ENCODE data around the gene RNF121.

RNF121 gene

GRCh38 chr11:71935338-71935925 lies 6.6 kb downstream of the RNF121 start:
- no peak for DNase-seq

GRCh38 chr11:71936825-71937224 lies 8.0 kb downstream of the RNF121 start:
- DNase-seq, result no peak

GRCh38 chr11:71937826-71938225 lies 9.0 kb downstream of the RNF121 start:
- no peak for DNase-seq

- peak; percentile 31 for DNase-seq
Observed at GRCh38 chr11:71940561-71941219, 11.8 kb downstream of the RNF121 start.

DNA sequence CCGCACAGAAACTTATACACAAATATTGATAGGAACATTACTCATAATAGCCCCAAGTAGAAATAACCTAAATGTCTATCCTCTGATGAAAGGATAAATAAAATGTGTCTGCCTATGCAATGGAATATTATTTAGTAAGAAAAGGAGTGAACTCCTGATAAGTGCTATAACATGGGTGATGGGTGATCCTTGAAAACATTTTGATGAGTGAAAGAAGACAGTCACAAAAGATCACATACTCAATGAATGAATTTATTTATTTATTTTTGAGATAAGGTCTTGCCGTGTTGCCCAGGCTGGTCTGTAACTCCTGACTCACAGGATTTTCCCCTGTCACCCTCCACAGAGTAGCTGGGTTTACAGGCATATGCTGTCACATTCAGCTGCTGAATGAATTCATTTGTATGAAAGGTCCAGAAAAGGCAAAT lies 17.3 kb downstream of the RNF121 start:
- no peak for DNase-seq

- no peak for DNase-seq
Observed at GRCh38 chr11:71947498-71947897, 18.7 kb downstream of the RNF121 start.

DNA sequence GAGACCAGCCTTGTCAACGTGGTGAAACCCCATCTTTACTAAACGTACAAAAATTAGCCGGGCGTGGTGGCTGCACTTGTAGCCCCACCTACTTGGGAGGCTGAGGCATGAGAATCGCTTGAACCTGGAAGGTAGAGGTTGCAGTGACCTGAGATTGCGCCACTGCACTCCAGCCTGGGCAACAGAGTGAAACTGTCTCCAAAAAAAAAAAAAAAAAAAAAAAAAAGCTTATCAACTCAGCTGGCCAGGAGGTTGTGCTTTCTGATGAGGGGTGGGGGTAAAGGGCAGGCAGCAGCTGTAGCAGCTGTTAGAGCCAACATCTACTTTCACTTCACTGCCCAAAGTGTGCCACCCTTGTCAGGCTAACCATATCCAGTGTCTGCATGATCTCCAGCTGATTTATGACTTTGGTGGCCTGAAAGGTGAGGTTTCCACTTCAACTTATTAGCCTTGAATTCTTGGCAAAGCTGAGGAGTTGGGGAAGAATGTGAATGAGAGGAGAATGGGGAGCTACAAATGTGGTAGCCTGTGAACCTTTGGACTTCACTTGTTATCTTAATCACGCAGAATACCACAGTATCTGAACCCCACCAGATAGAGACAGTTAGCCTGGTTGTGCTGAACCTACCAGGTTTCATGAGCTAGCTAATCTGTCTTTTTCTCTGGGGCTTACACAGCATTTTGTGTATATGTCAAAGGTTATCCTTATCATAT lies 19.6 kb downstream of the RNF121 start:
- no peak for DNase-seq

- DNase-seq, result no peak
Observed at GRCh38 chr11:71949034-71949433, 20.2 kb downstream of the RNF121 start.

GRCh38 chr11:71951741-71952310 lies 23.0 kb downstream of the RNF121 start:
- no peak for DNase-seq

DNA sequence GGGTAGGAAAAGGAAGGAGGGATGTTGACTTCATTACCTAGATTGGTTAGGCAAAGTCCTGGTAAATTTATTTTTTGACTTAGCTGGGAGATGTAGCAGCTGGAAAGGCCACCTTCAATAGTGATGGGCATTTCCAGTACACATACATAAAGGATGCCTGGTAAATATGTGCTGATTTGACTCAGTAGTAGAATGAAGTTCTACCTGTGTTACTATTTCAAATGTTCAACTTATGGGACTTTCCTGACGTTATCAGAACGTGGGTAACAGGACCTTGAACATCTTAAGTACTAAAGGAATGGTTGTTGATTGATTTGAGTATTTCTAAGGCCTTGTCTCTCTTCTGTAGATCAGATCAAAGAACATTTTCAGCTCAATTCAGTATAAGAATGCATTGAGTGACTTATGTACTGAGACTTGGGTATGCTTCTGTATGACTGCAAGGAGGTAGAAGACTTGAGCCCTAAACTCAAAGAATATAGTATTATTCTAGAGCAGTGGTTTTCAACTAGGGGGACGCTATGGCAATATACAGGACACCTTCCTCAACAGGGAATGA lies 27.1 kb downstream of the RNF121 start:
- DNase-seq, result no peak

GRCh38 chr11:71962428-71963038 lies 33.7 kb downstream of the RNF121 start:
- no peak for DNase-seq

DNA sequence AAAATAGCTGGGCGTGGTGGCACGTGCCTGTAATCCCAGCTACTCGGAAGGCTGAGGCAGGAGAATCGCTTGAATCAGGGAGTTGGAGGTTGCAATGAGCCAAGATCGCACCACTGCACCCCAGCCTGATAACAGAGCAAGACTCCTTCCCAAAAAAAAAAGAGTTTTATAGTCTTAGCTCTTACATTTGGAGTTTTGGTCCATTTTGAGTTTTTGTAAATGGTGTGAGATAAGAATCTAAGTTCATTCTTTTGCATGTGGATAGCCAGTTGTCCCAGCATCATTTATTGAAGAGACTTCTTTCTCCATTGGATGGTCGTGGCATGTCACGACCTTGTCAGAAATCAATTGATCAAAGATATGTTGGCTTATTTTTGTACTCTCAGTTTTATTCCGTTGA lies 34.6 kb downstream of the RNF121 start:
- DNase-seq, result no peak

DNA sequence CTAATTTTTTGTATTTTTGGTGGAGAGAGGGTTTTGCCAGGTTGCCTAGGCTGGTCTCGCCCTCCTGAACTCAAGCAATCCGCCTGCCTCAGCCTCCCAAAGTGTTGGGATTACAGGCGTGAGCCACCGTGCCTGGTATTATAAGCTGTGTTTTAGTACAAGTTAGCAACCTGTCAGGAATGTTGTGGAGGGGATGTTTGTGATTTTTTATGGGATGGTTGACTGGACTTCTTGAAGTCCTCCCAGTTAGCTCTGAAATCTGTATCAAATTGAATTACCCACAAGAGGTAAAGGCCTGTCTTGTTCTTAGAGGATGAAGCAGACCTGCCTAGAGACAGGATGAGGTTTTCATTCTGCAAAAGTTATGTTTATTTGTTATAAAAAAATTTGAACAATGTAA lies 35.8 kb downstream of the RNF121 start:
- DNase-seq, result no peak

DNA sequence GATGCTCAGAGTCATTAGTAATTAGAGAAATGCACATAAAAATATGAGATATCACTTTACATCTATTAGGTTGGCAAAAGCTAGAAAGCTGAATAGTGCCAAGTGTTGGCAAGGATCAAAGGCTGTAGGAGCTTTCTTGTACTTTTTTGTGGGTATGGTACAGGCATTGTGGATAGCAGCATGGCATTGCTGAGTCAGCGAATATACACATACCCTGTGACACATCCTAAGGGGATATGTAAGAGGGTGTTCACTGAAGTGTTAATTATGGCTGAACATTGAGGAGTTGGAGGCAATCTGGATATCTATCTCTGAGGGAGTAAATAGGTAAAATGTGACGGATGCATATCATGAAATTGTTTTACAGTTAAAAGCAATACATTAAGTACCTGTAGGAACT lies 42.8 kb downstream of the RNF121 start:
- no peak for DNase-seq

GRCh38 chr11:71976551-71976950 lies 47.7 kb downstream of the RNF121 start:
- no peak for DNase-seq

DNA sequence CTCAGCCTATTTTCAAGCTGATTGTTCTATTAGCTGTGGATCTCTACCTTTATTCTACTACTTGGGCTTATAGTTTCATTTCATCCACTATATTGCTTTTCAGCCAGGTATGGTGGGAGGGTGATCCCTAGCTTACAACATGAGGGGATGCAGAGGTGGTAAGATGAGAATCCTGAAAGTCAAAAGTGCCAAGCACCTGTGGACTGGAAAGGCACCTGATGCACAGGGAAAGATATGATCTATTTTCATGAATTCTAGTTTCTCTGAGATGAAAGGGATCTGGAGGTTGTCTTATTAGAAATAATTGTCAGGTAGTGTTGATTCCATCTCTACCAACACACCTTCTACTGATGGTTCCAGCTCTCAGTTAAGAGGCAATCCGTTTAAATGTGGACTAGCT lies 48.2 kb downstream of the RNF121 start:
- no peak for DNase-seq

- peak; percentile 21 for DNase-seq
Observed at GRCh38 chr11:71977743-71978418, 49.0 kb downstream of the RNF121 start.

- DNase-seq, result no peak
Observed at GRCh38 chr11:71979094-71979493, 50.2 kb downstream of the RNF121 start.

DNA sequence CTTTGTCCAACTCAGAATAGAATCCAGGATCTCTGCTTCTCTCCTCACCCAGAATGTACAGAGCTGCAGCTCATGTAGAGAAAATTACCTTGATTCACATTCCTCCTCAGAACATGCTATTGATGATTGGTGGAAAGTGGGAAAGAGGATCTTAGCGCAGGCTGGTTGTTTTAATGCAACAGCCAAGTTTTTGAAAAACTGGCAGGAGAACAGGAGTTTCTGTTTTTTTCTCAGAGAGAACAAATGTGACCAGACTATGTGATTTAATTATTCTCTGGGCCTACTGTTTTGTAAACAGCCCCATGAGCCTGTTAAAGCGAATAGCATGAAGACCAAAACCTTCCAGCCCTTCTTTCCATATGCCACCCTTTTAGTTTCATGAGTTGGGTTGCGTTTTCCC lies 50.8 kb downstream of the RNF121 start:
- no peak for DNase-seq

DNA sequence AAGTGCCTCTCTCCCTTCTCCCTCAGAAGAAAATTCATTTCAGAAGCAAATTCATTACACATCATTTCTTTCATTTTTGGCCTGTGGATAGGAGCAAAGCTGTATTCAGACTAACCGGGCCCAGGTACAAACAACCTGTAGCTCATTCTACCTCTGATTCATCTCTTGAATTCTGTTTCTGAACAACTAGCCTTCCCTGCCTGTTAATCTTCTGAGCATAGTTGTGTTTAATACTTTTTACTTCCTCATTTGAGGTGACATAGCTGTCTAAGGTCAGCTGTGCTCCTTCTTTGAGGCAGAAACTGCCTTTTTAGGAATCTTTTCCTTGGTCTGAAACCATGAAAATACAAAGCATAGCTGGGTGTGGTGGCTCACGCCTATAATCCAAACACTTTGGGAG lies 57.3 kb downstream of the RNF121 start:
- no peak for DNase-seq

DNA sequence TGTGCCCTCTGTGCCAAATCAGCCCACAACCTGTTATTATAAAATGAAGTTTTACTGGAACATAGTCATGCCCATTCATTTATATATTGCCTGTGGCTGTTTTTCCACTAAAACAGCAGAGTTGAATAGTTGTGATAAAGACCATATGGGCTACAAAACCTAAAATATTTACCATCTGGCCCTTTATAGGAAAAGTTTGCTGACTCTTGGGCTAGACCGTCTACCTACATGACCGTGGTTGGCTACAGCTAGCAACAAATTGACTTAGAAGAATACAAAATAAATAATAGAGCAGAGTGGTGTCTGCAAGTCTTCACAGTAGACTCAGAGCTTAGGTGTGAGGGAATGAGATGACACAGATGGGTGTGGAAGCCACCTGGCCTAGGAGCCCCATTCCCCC lies 58.7 kb downstream of the RNF121 start:
- DNase-seq, result no peak

DNA sequence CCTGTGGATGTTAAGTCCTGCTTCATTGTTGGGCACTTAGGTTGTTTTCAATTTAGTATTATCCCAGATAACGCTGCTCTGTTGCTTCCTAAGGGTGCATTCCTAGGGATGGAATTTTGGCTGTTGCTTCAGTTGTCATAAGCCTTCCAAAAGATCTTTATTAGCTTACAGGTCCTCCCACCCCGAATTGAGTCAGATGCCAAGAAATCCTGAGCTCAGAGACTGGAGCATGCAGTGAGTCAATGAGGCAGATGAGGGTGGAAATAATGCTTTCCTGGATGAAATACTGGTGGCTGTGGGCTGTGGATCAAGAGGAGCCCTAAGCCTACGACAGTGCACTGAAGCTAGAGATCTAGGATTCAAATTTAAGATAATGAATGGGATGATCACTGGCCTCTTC lies 59.2 kb downstream of the RNF121 start:
- DNase-seq, result no peak

- DNase-seq, result no peak
Observed at GRCh38 chr11:71990701-71991100, 61.9 kb downstream of the RNF121 start.
